ENCODE results near the gene CNTN1. TPM values are rescaled to one million over a fixed set of nuclear protein-coding genes. Genes with fewer than 3 reads are reported as not detected.

Gene CNTN1
- total RNA-seq, 4 donors from 2014 or later, result 0.15 to 0.29 (median 0.22) TPM

DNA sequence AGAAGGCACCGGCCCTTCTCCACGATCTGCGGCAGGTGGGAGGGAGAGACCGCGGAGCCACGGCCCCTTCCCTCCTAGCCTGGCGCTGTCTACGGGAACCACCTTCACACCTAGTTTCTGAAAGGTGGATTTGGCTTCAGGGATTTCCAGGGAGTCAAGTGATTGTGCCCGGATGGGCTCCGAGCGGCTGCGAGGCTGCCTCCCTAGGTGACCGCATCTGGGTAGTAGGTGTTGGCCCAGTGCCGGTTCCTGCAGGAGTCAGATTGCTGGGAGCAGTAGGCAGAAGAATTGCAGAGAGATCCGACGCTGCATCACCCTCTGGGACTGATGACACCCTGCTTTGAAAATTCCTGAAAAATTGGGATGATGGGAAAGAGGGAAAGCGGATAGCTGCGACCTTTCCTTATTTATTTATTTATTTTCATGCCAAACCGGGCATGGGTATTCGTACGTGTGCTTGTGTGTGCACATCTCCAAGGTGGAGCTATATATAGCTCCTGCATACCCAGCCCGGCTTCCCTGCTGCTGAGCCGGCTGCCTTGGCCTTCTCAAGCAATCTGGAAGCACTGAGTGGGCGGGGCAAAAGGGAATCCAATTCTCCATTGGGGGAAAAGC, 1.1 kb downstream of the CNTN1 start:
- Histone ChIP-seq H3K4me3 (peak overlapping the region in 2 of 4 donors; percentile 45 to 47), H3K36me3 (no peaks in the 10 kb centered on the region), H3K27ac (no peak overlapping the region), H3K9me3 (no peaks in the 10 kb centered on the region), H3K27me3 (peaks cover 19 to 25% (median 24%) of the 10 kb centered on the region in 3 donors), H3K4me1 (no peaks in the 10 kb centered on the region)
- in situ Hi-C loops (cut with MboI; ENCODE audit: low sequenced_read_pairs in 4 of 4) (no loop called here), intact Hi-C loops (cut with DNase I; ENCODE audit: low total_unique reads) (no loop called here)
- TF ChIP-seq CTCF (IDR thresholded peaks at IDR 0.05 in 4 of 5, conservative IDR thresholded peaks at IDR 0.05 in 1 of 5), result no peak
- TF ChIP-seq POLR2A (IDR thresholded peaks at IDR 0.05), result no peak
- ATAC-seq (no peak), DNase-seq (peak in 1 of 2 donors; percentile 11)

DNA sequence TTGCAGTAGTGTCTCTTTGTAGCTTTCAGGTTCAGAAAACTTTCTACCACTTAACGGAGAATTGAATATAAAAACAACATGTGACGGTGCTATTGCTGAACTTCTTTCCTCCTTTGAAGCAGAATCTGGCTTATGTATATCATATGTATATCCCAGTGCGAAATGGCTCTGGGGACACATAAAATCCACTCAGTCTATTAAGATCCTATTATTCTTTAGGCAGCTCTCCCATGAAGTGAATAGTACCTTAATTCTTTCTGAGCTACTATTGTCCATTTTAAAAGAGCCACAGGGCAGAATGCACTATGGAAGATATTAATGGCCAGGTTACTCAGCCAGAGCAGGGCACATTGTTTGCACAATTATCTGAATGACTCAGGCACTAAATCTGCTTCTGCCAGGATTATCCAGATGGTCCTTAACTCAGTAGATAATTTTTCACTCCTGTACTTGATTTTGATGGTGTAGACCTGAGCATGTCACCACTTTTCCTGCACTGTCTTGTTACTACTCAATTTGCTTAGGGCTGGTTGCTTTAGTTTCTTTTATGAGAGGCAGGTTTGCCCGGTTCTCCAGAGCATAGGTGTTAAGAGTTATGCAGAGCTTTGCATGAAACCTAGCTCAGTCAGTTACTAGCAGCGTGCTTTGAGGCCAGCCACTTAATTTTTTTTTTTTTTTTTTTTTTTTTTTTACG, 5.5 kb downstream of the CNTN1 start:
- in situ Hi-C loops (cut with MboI; ENCODE audit: low sequenced_read_pairs in 4 of 4) (no loop called here), intact Hi-C loops (cut with DNase I; ENCODE audit: low total_unique reads) (no loop called here)
- H3K27me3 ChIP-seq, result peaks cover 10 to 14% (median 12%) of the 10 kb centered on the region in 3 donors
- no peaks in the 10 kb centered on the region for H3K36me3 ChIP-seq
- no peak for DNase-seq
- no peak for ATAC-seq
- no peaks in the 10 kb centered on the region for H3K9me3 ChIP-seq
- TF ChIP-seq CTCF (IDR thresholded peaks at IDR 0.05 in 4 of 5, conservative IDR thresholded peaks at IDR 0.05 in 1 of 5) (no peak), POLR2A (IDR thresholded peaks at IDR 0.05) (no peak)
- H3K4me1 ChIP-seq, result no peaks in the 10 kb centered on the region
- H3K27ac ChIP-seq, result no peak overlapping the region
- H3K4me3 ChIP-seq, result no peak overlapping the region

- Histone ChIP-seq H3K4me1 (no peaks in the 10 kb centered on the region), H3K27me3 (no peaks in the 10 kb centered on the region), H3K27ac (no peak overlapping the region), H3K36me3 (no peaks in the 10 kb centered on the region), H3K9me3 (no peaks in the 10 kb centered on the region), H3K4me3 (no peak overlapping the region)
- no peak for TF ChIP-seq CTCF (IDR thresholded peaks at IDR 0.05 in 4 of 5, conservative IDR thresholded peaks at IDR 0.05 in 1 of 5)
- no peak for TF ChIP-seq POLR2A (IDR thresholded peaks at IDR 0.05)
- in situ Hi-C loops (cut with MboI; ENCODE audit: low sequenced_read_pairs in 4 of 4) (no loop called here), intact Hi-C loops (cut with DNase I; ENCODE audit: low total_unique reads) (no loop called here)
- no peak for DNase-seq
- ATAC-seq, result no peak
These were observed 9.5 kb downstream of the CNTN1 start for GRCh38 chr12:40701756-40702155.

DNA sequence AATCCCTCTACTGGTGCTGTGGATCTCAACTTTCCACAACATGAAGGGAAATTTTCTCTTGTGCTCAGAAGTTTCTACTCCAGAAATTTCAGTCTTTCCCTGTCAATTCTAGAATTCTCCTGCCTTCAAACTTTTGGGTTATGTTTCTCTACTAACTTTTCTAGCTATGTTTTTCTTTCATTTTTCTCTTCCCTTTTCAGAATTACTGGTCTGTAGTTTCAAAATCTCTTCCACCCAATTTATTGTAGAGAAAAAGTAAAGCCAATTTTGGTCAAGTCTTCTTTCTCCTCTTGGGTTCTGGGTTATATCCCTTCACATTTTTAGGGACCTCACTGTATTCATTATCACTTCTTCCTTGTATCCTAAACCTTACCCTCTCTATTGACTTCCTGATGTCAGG, 18.9 kb downstream of the CNTN1 start:
- DNase-seq, result no peak
- intact Hi-C loops (cut with DNase I; ENCODE audit: low total_unique reads), result no loop called here
- TF ChIP-seq POLR2A (IDR thresholded peaks at IDR 0.05), result no peak
- TF ChIP-seq CTCF (IDR thresholded peaks at IDR 0.05 in 4 of 5, conservative IDR thresholded peaks at IDR 0.05 in 1 of 5), result no peak
- Histone ChIP-seq H3K36me3 (no peaks in the 10 kb centered on the region), H3K4me1 (no peaks in the 10 kb centered on the region), H3K27ac (no peak overlapping the region), H3K27me3 (no peaks in the 10 kb centered on the region), H3K9me3 (no peaks in the 10 kb centered on the region), H3K4me3 (no peak overlapping the region)
- in situ Hi-C loops (cut with MboI; ENCODE audit: low sequenced_read_pairs in 4 of 4), result no loop called here
- no peak for ATAC-seq

All from gastrocnemius medialis (tissue), 4 donors.